Dedifferentiated amniotic fluid mesenchymal stem cell (primary cell): ENCODE measurements around the gene EPHB1.
"Not testable (repeated sequence)": the region's sequence is repeated elsewhere in the genome, so short reads cannot be mapped to it uniquely, and the experiment has no call there.

Experiments
- DNase-seq: peaks from one replicate; pipeline ENCODE4 v3.0.0-alpha.2; 2016; ENCODE audit errors: extremely low spot score

Gene EPHB1

DNA sequence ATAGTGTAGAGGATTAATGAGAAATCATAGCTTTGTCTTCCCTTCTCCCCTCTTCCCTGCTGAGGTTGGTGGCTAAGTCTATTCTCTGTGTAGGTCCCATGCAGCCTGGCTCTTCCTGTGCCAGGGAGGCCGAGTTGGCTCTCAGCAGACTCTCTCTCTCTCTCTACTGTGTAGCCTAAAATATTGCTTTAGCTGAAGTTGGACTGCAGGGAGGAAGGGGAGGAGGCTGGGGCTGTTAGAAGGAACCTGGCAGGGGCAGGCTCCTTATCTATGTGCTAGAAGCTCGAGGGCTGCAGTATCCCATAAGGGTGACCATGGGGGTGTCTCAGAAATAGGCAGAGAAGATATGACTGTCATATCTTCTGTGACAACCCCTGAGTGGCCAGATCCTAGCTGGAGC is 160.8 kb downstream of the EPHB1 start:
- no peak for DNase-seq

DNA sequence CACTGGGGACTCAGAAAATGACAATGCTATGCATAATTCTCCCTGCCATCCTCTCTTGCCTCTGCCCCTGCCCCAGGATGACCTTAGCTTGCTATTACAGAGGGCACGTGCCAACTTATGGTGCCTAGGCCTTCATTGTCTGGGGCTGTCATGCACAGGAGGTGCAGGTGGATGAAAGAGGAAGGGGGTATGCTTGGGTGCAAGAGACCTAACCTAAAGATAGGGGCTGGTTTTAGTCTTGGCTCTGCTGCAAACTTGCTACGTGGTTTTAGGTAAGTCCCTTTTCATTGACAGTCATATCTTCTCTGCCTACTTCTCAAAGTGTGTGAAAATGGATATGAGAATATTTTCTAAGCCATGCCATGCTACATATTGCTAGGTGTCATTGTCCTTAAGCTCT is 161.3 kb downstream of the EPHB1 start:
- no peak for DNase-seq

DNA sequence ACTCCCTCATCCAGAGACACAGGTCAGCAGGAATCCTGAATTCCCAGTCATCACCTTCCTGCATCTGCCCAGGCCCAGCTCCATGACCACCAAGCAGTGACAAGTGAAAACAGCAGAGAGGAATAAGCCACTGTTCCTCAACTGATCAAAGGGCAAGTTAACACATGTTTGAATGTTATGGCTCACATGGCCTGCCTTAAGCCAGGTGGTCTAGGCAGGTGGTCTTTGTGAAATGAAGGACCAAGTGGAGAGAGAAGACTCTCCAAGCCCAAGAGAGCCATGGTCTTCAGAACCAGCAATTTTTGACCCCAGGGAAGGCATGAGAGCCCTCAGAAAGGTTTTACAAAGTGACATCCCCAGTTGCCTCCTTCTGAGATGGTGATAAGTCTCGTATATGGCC is 161.8 kb downstream of the EPHB1 start:
- DNase-seq: no peak

DNA sequence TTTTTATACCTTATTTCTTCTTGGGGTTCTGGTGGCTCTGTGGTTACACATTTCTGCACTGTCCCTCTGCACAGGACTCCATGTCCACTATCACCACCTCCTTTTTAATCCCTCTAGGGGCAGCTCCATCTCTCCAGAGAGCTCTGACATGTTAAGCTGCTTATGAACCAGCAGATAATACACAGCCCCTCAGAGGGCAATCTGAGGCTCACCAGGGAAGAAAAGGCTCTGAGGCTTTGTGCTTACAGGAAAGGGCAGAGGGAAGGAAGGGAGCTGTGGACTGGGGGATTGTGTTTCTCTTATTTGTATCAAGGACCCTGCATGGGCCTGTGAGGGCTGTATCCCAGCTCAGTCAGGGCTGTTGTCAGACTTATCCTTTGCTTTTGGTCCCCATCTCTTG is 164.5 kb downstream of the EPHB1 start:
- DNase-seq: no peak

DNA sequence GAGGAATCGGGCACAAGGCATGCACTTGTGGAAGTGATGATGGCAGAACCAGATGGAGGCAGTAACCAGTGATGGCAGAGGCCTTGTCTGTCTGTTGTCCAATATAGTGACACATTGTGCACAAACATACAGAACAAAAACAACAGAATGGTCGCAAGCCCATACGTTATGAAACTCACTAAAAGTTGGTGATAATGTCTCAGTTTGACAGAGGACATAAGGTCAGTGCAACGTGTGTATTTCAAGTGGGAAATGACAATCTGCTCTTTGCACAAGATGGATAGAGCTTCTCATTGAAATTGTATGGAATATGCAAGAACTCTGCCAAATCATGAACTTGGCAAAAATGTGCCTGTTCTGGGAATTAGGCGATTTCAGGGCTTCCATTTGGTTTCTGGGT is 169.2 kb downstream of the EPHB1 start:
- no peak for DNase-seq

DNA sequence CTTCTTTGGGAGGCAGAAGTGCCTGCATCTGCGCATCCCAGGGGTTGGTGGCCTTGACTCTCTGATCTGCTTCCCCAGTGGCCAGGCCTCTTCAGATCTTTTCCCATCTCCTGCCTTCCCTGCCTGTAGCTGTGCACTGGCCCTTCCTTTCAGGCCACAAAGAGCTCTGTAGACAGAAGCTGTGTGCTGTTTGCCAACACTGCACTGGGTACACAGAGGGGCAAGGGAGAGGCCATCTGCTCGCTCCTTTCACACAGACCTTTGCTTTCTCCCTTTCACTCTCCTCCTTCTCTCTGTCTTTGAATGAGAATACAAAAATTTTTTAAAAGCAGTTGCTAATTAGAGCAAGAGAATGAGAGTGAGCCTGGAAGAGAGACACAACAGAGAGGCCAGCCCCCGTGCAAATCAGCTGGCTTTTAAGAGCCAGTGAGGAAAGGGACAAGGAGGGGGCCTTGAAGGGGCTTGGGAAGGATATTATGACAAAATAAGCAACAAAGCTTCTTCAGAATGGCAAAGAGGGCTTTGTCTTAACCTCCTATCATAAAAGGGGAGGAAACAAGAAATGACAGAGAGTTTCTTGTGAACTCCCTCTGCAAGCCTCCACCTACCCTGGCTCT is 170.9 kb downstream of the EPHB1 start:
- DNase-seq: no peak

DNA sequence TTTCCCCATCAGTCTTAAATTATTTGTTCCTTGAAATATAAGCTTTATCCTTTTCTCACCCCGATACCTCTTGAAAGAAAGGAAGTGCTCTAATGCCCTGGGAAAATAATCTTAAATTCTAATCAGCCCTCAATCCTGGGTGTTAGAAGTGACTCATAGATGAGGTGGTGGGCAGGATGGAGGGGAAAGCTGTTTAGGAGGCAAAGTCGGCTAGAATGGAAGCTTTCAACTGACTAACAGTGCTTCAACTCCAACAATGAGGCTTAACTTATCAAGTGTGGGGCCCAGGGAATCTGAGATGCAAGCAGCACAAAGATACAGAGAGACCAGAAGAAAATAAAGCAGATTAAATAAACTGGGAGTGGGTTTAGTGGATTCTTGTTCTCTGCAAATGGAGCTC is 175.8 kb downstream of the EPHB1 start:
- no peak for DNase-seq

DNA sequence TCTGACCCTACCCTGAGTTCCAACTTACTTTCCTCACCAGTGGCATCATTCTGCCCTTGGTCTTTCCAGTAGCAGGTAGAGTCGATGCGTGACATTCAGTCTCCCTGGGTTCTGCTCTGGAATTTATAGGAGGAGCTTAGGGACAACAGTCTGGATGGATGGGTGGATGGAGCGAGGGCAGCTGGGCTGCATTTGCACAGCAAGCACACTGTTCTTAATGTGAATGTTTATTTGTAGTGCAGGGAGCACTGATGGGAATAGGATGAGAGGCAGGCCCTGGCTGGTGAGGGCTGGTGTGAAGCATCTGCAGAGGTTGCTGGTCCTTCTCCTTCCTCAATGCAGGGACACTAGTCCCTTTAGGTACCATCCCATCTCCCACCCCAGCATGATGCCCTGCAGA is 176.2 kb downstream of the EPHB1 start:
- DNase-seq: no peak

DNA sequence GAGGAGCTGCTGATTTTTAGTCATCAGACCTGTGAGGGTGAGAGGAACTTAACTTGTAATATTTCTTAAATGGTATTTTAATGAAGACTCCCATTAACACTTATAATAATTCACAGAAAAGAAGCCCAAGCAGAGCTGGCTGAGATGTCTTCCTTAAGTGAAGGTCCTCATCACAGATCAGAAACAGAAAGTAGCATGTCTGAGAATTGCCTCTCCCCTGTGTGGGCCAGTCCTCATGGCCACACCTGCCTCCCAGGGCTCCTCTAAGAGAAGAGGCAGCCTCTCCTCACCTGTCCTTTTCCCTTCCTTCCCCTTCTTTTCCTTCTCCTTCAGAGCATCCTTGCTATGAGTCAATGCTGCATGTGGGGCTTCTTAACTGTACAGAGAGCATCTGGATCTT is 176.8 kb downstream of the EPHB1 start:
- DNase-seq: not testable (repeated sequence)

DNA sequence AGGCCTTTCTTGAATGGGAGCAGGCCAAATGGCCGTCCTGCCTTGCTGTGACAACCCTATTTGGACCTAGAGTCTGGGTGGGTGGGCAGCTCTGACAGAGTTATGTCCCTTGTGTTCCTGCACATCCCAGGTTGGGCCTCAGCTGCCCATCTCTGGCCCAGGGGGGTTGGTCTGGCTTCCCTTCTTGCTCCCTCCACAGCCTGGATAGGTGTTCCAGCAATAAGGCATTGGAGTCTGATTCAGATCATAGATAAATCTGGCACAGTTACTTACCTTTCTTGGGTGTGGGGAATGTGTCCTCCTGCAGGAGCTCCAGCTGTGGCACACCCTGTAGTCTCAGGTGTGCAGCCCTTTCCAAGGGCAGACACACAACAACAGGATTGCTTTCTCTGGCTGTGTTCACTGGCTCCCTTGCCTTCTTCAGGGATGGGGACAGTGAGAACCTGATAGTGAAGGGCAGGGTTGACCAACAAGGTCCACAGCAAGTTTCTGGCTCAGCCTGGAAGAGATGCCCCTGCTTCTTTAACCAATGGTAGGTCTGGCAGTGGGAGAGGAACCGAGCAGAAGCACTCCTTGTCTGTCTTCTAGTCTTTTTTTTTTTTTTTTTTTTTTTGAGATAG is 177.9 kb downstream of the EPHB1 start:
- DNase-seq: no peak

DNA sequence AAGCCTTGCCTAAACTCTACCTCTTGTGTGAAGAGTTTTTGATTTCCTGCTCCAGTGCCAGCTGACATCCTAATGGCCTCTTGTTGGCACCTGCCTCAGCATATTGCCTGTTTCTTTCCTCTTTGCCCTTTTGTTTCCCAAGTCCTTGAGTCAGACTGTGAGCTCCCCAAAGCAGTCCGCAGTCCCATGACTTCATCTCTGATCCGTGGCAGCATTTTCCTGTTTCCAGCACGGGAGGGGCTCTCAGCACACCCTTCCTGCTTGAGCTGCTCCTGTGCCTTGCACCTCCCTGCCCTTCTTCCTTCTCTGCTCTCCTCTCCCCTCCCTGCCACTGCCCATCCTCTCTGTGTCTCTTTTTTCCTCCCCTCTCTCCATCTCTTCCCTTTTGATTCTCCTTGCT is 179.6 kb downstream of the EPHB1 start:
- DNase-seq: no peak

DNA sequence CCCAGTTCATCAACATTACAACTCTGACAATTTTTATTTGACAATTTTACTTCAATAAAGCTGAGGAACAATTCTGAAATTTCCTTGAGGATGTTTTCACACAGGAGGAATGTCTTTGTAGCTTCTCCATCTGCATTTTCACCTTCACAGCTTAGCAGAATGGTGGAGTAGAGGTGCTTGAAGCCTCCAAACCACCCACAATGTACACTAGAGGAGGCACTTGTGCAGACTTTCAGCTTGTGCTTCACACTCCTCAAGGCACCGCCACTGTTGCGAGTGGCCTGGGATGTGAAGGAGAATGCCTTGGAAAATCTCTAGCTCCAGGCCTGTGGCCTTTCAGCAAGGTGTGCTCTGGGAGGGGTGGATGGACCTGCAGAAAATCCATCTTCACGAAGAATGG is 181.9 kb downstream of the EPHB1 start:
- DNase-seq: no peak

DNA sequence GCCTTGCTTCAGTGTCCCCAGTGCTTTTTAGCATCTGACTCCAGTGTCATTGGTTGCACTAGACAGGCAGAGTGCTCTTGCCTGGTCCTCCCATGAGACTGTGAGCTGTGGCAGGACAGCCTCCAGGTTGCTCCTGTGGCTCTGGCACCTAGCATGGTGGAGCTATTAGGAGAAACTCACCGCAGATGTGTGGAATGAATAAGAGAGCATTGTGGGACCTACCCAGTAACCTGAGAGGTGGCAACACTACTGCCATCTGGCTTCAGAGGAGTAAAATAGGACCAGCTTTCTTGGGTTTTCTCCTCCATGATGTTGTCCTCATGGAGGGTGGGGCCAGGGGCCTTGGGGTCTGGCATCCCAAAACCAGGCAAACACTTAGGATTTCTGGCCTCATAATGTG is 183.6 kb downstream of the EPHB1 start:
- DNase-seq: no peak

DNA sequence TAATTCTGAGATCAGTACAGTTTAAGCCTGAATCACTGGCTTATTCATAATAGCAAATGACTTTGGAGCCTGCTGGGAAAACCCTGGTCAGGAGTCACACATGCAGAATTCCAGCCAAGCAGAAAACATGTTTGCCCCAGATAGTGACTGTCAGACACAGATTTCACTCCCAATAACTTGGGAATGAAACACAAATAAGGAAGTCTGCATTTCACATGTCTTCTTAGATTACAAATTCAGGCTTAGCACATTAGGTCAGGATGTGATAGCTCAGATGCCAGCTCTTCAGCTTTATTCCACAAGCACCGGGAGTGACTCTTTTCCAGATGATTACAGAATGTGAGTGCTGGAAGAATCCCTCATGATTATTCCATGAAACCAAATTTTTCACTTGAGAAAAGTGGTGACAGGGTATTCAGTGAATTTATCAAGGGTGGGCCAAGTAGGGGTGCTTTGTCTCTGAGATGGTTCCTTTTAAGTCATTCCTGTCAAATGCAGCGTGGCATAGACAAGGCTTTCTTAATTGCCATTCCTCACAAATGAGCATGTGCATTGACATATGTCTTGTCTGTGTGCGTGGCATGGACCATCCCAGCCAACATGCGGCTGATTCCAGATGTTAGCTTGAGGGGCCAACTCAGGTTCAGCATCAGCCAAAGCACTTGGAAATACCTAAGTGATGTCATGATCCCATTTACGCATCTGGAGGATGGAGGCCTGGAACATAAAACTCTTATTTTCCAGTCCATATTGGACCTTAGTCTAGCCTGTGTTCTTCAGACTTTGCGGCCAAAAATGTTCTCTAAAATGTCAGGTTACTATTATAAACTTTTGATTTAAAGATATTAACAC is 191.0 kb downstream of the EPHB1 start:
- DNase-seq: no peak

DNA sequence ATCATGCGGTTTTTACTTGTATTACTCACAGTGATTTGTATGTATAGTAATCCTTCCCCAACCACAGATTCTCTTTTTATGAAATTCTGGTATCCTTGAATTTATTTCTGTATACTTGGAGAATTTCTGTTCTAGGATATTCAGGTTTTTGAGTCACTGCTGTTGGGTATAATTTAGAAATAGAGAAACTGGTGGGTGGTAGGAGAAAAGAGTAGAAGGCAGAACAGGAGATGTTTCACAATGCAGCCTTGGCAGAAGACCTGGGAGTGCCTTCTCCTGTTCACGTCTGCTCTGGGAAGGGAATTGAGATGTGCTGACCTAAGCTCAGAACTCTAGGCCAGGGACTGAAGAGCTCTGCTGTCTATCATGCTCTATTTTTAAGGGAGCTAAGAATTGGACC is 193.6 kb downstream of the EPHB1 start:
- DNase-seq: no peak

DNA sequence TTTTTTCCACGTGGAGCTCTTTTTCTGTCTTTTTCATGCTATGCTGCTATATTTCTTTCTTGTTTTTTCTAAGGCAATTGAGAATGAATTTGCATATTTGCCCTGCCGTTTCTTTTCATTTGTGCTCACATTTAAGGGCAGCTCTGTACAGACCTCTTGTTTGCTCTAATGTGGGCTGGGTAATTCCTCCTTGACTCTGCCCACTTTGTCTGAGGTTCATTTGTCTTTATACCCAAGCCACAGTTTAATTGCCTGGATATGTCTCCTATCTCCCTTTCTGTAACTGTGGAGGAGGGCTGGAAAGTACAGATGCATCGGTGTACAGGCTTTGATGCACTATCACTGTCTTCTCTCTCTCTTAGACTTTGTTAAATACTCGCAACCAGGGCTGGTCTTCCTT is 195.9 kb downstream of the EPHB1 start:
- no peak for DNase-seq

DNA sequence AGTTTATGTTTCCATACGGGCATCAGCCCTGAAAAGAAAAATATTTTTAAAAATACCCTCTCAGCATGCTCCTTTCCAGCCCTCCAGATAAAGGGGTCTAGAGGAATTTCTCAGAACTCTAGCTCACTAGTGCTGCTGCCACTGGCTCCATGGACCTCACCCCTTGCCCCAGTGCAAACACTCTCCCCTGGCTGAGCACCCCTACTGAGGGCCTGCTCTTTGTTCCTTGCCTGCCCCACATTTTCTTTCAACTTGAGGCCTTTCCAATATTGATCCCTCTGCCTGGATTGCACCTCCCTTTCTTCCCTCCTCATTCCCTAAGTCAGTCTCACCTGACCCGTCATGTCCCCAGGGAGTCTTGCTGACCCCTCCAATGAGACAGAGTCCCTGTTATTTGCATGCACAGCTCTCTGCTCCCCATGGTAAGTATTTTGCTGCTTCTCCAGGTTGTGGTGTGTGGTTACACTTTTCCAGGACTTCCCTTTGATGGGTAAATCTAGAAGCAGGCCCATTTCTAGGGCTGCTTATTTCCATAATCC is 196.5 kb downstream of the EPHB1 start:
- DNase-seq: no peak

DNA sequence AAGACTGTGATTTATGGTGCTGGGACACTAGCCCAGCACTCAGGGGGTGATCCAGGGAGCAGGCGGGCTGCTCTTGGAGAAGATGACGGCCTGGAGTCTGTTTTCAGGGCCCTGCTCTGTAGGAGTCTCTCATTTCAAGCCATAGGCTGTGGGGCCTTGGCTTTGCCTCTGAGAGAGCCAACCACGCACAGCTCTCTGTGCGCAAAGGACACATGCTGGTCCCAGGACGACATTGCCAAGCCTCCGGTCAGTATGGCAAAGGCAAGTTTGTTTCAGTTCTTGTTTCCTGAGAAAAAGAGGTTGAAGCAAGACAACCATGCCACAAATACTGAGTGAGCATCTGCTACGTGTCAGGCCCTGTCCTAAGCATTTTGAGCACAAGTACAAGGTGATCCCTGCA is 197.1 kb downstream of the EPHB1 start:
- DNase-seq: no peak

DNA sequence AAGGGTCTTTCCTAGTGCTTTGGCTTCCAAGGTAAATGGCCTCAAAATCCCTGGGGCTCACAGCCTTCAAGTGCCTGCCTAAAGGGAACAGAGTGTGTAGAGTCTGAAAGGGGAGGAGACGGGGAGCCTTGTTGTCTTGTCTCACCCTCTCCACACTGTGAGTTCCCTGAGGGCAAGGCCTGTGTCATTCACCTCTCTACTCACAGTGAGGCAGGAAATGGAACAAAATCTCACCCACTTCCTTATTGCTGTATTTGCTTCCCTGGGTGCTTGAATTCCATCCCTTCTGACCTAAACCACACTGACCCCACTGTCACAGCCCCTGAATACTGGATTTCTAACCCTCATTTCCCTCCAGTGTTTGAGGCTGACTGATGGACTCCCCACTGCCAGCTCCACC is 197.5 kb downstream of the EPHB1 start:
- no peak for DNase-seq

DNA sequence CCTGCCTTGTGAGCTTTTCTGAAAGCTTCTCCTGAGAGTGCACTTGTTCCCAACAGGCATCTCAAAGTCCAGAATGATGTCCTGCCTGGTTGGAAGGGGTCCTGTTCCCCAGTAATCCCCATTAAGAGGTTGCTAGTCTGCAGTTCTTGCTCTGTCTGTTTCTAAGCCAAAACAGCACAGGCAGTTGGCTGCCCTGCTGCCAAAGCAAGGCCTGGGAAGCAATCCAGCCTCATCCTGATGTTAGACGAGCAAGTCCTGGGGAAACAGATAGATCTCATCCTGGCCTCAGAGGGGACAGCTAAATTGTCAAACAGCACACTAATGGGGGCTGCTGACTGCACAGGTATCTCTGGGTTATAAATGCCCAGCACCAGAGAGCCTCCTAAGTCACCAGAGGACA is 198.0 kb downstream of the EPHB1 start:
- DNase-seq: no peak

DNA sequence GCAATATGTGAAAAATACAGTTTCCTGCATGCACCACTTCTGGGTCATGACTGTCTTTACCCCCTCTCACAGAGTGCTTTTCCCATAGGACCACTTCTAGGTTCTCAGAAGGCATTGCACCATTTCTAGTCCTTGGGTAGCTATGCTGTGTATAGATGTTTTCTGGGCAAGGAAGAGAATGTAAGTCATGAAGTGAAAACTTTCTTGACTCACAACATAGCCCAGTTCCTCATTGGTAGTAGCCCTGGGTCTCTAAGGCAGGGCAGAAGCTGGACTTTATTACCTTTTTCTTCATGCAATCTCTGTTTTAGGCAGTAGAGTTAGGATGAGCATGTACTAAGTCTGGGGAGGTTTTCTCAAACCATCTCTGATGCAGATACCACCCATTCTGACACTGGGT is 203.1 kb downstream of the EPHB1 start:
- no peak for DNase-seq

DNA sequence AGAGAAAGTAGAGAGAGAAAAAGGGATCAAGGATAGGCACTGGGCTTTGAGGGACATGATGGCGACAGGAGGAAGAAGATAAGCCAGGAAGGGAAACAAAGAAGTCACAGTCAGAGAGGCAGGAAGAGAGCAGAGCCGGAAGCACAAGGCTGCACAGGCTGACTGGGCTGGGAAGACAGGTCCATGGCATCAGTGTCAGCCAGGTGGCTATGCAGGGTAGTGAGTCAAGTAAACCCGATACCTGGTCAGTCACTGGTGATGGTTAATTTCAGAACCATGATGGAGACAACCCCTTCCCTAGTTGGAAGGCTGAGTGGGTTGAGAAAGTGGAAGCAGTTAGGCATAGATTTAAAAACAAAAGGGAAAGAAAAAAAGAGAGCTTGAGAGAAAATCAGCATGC is 203.8 kb downstream of the EPHB1 start:
- DNase-seq: no peak

DNA sequence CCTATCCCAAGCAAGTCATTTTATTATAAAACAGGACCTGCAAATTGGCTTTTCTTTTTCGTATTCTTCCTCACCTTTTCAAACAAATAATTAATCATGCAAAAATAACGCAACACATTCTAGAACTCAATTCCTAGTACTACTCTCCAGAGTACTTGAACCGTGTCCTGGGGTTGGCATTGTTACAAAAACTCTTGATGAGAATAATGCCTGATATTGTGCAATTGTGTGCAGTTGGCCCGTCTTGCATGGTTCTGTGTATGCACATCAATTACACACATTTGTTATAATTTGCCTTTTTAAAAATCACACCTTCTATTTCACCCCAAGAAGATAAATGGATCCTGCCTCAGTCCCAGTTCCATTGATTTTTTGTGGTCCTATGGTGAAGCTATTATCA is 205.4 kb downstream of the EPHB1 start:
- no peak for DNase-seq
